Colonic mucosa (tissue), 4 donors: ENCODE measurements around the gene SUN5. TPM values are rescaled to one million over a fixed set of nuclear protein-coding genes. Genes with fewer than 3 reads are reported as not detected.

Source experiments
- DNase-seq: peaks from one replicate; pipeline ENCODE4 v3.0.0-alpha.2; 2020
- H3K27ac ChIP-seq: fragments of 200-600 bp; one replicate; pipeline ENCODE4 v1.8.0; 2021
- H3K27me3 ChIP-seq: fragments of 200-600 bp; one replicate; pipeline ENCODE4 v1.8.0; 2021
- H3K36me3 ChIP-seq: fragments of 200-600 bp; one replicate; pipeline ENCODE4 v1.8.0; 2021
- H3K4me1 ChIP-seq: fragments of 200-600 bp; one replicate; pipeline ENCODE4 v1.8.0; 2021; ENCODE audit warnings: mild to moderate bottlenecking
- H3K4me3 ChIP-seq: fragments of 200-600 bp; one replicate; pipeline ENCODE4 v1.8.0; 2021
- H3K9ac ChIP-seq, 2 donors: one replicate each; pipeline ENCODE4 v1.7.0; 2013; ENCODE audit warnings: control low read depth in 2 of 2, low read depth in 2 of 2, low read length in 2 of 2
- H3K9me3 ChIP-seq: fragments of 200-600 bp; one replicate; pipeline ENCODE4 v1.8.0; 2021
- intact Hi-C: fragments of 100-400 bp; cut with DNase I; formaldehyde crosslinking; loops from one replicate; pipeline ENCODE4 v1.14.1; 2022
- total RNA-seq, 2 donors: library from RNA; stranded (reverse); fragmentation: NEBNext Ultra II Directional in 1 of 2; extraction: Animal tissue kit (Norgen Biotek cat#: 25700) in 1 of 2; gene quantifications; one replicate each; pipeline ENCODE4 v1.2.1, GENCODE V29; 2021
- TF ChIP-seq, protein P1 (sequence below): fragments of 200-600 bp; IDR thresholded peaks from one replicate; pipeline ENCODE4 v1.8.0; 2022; ENCODE audit warnings: antibody characterized with exemption, mild to moderate bottlenecking
- donor health status: healthy.
- donor health status: DM: no; HTN: no; CAD: no.
- donor health status: DM: no; HTN: no; CAD: no.

SUN5 gene
- total RNA-seq, 2 donors from 2014 or later: not detected

DNA sequence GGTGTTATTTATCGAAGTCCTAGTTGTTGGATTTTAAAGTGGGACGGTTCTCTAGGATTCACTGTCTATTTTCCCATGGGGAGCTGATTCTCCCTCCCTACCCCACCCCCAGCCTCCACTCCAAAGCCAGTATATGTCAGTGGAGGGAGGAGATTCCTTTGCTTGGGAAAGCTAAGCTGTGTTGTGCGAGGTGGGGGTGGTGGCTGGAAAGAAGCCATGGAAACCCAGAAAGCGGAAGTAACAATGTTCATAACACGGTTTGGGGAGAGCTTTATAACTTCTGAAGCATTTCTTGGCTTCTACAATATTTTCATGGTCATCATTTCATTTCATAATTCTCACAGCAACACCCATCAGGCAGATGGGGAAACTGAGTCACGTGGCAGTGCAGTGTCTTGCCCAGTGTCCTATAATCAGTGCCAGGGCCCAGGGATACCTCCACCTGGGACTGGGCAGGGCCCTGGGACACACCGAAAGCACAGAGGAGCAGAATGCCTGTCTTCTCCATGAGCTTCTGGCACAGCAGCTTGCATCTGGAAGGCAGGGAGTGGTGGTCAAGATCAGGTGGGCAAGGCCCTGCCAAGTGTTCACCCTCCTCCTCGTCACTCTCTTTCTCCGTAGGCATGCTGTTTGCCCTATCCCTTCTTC, 4.5 kb downstream of the SUN5 start:
- TF ChIP-seq, protein P1, sequence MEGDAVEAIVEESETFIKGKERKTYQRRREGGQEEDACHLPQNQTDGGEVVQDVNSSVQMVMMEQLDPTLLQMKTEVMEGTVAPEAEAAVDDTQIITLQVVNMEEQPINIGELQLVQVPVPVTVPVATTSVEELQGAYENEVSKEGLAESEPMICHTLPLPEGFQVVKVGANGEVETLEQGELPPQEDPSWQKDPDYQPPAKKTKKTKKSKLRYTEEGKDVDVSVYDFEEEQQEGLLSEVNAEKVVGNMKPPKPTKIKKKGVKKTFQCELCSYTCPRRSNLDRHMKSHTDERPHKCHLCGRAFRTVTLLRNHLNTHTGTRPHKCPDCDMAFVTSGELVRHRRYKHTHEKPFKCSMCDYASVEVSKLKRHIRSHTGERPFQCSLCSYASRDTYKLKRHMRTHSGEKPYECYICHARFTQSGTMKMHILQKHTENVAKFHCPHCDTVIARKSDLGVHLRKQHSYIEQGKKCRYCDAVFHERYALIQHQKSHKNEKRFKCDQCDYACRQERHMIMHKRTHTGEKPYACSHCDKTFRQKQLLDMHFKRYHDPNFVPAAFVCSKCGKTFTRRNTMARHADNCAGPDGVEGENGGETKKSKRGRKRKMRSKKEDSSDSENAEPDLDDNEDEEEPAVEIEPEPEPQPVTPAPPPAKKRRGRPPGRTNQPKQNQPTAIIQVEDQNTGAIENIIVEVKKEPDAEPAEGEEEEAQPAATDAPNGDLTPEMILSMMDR: no peak
- DNase-seq: no peak
- Histone ChIP-seq H3K4me1 (no peaks in the 10 kb centered on the region), H3K36me3 (no peaks in the 10 kb centered on the region), H3K27me3 (no peaks in the 10 kb centered on the region), H3K4me3 (no peak overlapping the region), H3K9ac (no peak overlapping the region), H3K27ac (no peak overlapping the region), H3K9me3 (no peaks in the 10 kb centered on the region)
- intact Hi-C loops: loop anchor here (10.0 kb wide), 1 partner anchor 205 kb away; no protein-coding TSS in a partner anchor

DNA sequence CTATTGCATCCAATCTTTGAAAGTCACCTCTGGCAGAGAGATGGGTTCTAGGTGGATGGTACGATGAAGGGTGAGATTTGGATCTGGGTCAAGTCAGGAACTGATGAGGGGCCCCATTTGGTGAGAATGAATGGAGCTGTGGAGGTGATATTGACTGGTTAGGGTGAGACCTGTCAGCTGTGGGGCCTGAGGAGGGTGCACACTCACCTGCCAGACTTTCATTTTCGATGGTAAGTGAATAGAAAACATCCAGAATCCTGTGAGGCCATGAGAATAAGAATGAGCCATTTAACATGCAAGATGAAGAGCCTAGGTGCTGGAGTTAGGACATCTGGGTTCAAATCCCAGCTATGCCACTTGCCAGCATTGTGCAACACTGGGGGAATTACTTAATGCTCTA, 6.8 kb downstream of the SUN5 start:
- no peak overlapping the region for H3K27ac ChIP-seq
- TF ChIP-seq, protein P1: no peak
- no peaks in the 10 kb centered on the region for H3K27me3 ChIP-seq
- no peak overlapping the region for H3K9ac ChIP-seq
- no peak for DNase-seq
- intact Hi-C loops: no loop called here
- H3K4me1 ChIP-seq: no peaks in the 10 kb centered on the region
- no peaks in the 10 kb centered on the region for H3K9me3 ChIP-seq
- no peaks in the 10 kb centered on the region for H3K36me3 ChIP-seq
- H3K4me3 ChIP-seq: no peak overlapping the region

DNA sequence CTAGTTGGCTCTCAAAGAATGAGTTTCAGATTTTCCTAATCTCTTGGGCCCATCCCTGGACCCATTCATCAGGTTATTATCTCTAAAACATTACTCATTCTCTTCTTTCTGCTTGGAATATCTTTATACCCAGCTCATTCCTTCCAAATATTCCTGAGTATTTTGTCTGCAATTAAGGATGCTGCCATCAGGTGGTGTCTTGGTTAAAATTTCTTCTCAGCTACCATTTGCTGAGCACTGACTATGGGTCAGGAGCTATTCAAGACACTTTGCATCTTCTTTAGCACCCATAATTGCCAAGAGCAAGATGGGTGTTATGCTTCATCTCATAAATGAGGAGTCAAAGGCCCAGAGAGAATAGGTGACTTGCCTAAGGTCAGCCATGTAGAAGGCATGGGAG, 8.4 kb downstream of the SUN5 start:
- TF ChIP-seq, protein P1: no peak
- Histone ChIP-seq H3K4me1 (no peaks in the 10 kb centered on the region), H3K9me3 (no peaks in the 10 kb centered on the region), H3K9ac (no peak overlapping the region), H3K36me3 (no peaks in the 10 kb centered on the region), H3K27me3 (no peaks in the 10 kb centered on the region), H3K27ac (no peak overlapping the region), H3K4me3 (no peak overlapping the region)
- no peak for DNase-seq
- intact Hi-C loops: no loop called here

DNA sequence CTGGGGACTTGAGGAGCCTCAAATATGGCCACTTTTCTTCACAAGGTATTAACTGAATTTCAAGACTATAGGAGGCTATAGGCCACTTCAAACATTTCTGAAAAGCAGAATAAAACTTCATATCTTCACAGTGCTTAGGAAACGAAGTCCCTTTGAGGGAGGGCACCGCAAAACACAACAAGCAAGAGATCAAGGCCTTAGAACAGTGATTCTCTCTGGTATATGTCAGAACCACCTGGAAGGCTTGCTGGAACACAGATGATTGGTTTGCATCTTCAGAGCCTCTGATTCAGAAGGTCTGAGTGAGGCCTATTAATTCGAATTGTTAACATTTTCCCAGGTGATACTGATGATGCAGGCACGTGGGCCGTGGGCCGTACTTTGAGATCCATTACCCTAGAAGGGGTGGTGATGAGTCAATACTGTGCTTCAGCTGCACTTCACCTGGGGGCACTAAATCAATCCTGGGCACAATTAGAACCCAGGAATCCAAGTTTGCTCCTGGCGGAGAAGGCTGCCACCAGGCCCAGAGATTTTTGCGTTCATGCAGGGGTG, 10.7 kb downstream of the SUN5 start:
- Histone ChIP-seq H3K36me3 (no peaks in the 10 kb centered on the region), H3K4me1 (no peaks in the 10 kb centered on the region), H3K9ac (no peak overlapping the region), H3K27ac (no peak overlapping the region), H3K9me3 (no peaks in the 10 kb centered on the region), H3K27me3 (no peaks in the 10 kb centered on the region), H3K4me3 (no peak overlapping the region)
- DNase-seq: no peak
- TF ChIP-seq, protein P1: no peak
- intact Hi-C loops: no loop called here

DNA sequence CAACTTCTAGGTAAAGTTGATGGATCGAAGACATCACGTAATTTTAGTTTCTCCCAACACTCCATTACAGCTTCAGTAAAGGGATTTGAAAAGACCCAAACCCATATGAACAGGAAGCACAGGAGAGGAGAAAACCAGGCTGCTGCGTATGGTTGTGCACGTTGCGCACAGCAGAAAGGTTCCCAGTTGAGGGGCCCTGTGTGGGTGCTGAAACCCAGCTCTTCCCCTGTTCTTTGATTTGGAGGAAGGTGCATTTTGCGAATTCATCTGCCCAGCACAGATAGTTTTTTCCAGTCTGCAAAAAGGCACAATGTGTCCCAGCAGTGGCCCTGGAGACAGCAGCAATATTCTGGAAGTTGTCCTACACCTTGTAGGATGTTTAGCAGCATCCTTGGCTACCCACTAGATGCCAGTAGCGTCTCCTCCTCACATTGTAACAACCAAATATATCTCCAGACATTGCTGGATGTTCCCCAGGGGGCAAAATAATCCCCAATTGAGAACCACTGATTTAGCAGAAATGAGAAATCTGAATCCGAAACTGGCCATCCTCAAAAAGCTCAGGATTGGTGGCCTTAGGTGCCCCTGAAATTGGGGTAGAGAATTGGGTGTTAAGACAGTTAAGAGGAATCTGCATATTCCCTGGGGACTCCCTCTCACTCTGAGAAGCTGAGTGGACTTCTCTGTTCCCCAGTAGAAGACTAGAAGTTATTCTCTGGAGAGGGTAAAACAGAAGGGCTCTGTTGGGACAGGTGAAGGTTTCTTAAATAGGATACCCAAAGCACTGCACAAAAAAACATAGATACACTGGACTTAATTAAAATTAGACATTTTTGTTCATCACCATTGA, 12.2 kb downstream of the SUN5 start:
- H3K9me3 ChIP-seq: no peaks in the 10 kb centered on the region
- no peak overlapping the region for H3K27ac ChIP-seq
- H3K36me3 ChIP-seq: no peaks in the 10 kb centered on the region
- no peak for DNase-seq
- H3K4me3 ChIP-seq: no peak overlapping the region
- intact Hi-C loops: no loop called here
- no peaks in the 10 kb centered on the region for H3K27me3 ChIP-seq
- no peak overlapping the region for H3K9ac ChIP-seq
- TF ChIP-seq, protein P1: no peak
- H3K4me1 ChIP-seq: no peaks in the 10 kb centered on the region
